HepG2 (cell line): ENCODE data around the gene RAB3IP. TPM values are rescaled to one million over a fixed set of nuclear protein-coding genes. Genes with fewer than 3 reads are reported as not detected.

Experiments
- ATAC-seq: fragments of 200-7000 bp; cut with Tn5 transposase; 3 replicates; pipeline ENCODE4 v1.9.1; 2020; ENCODE audit warnings: mild to moderate bottlenecking, moderate library complexity
- BruUV-seq: library from RNA; stranded (reverse); fragments of 400-500 nt; replicated peaks from 2 replicates; lab custom pipeline; 2021; lab: Mats Ljungman, UMichigan
- CTCF ChIA-PET: fragments of 300-600 bp; formaldehyde crosslinking; extraction: SDS; loops from one replicate; lab custom pipeline; 2021; ENCODE audit warnings: low total read pairs, inconsistent platforms, low intra/inter-chr PET ratio; lab: Yijun Ruan, JAX
- POLR2A ChIA-PET: fragments of 350-600 bp; sonication (Branson Sonifier 250); formaldehyde crosslinking; loops from one replicate; lab custom pipeline; 2020; ENCODE audit warnings: antibody characterized with exemption, inconsistent platforms; lab: Yijun Ruan, JAX
- DNase-seq: peaks from one replicate; pipeline ENCODE4 v3.0.0-alpha.2; 2015; ENCODE audit warnings: low spot score
- FAIRE-seq: peaks from 3 replicates; lab custom pipeline; 2011; peaks lifted over from hg19 to GRCh38; lab: Jason Lieb, UNC
- H2AFZ ChIP-seq: one replicate; pipeline ENCODE4 v1.6.1; 2011; ENCODE audit warnings: low read length, inconsistent platforms
- H3K27ac ChIP-seq: fragments of 300-600 bp; 3 replicates; pipeline ENCODE4 v1.8.0; 2011; ENCODE audit warnings: mixed run types, mild to moderate bottlenecking, mixed read lengths, low read length, inconsistent platforms; ENCODE audit not compliant: insufficient read depth; ENCODE audit errors: extremely low read length
- H3K27me3 ChIP-seq, 2 experiments: fragments of 200-600 bp in 1 of 2; 2 replicates in 1 of 2; 3 replicates in 1 of 2; pipeline versions ENCODE4 v1.6.0 to v1.8.0; 2011; ENCODE audit warnings: low read length in 2 of 2, mild to moderate bottlenecking in 2 of 2, moderate library complexity in 2 of 2, inconsistent platforms in 1 of 2; ENCODE audit not compliant: insufficient read depth in 2 of 2, control insufficient read depth in 1 of 2
- H3K36me3 ChIP-seq, 2 experiments: fragments of 200-600 bp in 1 of 2; replicated peaks in 1 of 2; 2 replicates in 1 of 2; 3 replicates in 1 of 2; pipeline versions ENCODE4 v1.5.1 to v1.8.0; 2011; ENCODE audit warnings: low read length in 2 of 2, inconsistent platforms in 1 of 2; ENCODE audit not compliant: insufficient read depth in 2 of 2, control insufficient read depth in 1 of 2
- H3K4me1 ChIP-seq: 2 replicates; pipeline ENCODE4 v1.5.1; 2012; ENCODE audit warnings: low read length, inconsistent platforms; ENCODE audit not compliant: insufficient read depth
- H3K4me2 ChIP-seq: 2 replicates; pipeline ENCODE4 v1.6.0; 2011; ENCODE audit warnings: low read depth, low read length, inconsistent platforms
- H3K4me3 ChIP-seq, 3 experiments: fragments of 200-600 bp in 1 of 3; sonication (generic), shearing (Covaris generic) in 1 of 3; replicated peaks in 1 of 3; 2 replicates each; pipeline ENCODE4 v1.5.1; 2011 to 2016; ENCODE audit warnings: low read length in 3 of 3, inconsistent platforms in 2 of 3, low read depth in 2 of 3, mild to moderate bottlenecking in 2 of 3, control low read depth in 1 of 3, mixed read lengths in 1 of 3; ENCODE audit not compliant: insufficient read depth in 1 of 3
- H3K79me2 ChIP-seq: one replicate; pipeline ENCODE4 v1.6.1; 2011; ENCODE audit warnings: low read length, inconsistent platforms; ENCODE audit not compliant: insufficient read depth
- H3K9ac ChIP-seq: 2 replicates; pipeline ENCODE4 v1.6.0; 2011; ENCODE audit warnings: mild to moderate bottlenecking, low read depth, low read length, inconsistent platforms; ENCODE audit not compliant: insufficient read depth
- H3K9me3 ChIP-seq: 2 replicates; pipeline ENCODE4 v1.5.1; 2012; ENCODE audit warnings: mild to moderate bottlenecking, low read length
- H4K20me1 ChIP-seq: 2 replicates; pipeline ENCODE4 v1.6.0; 2011; ENCODE audit warnings: inconsistent platforms, mild to moderate bottlenecking, low read length, moderate library complexity; ENCODE audit not compliant: insufficient read depth
- HNRNPK ChIP-seq: fragments of 200-400 bp; formaldehyde crosslinking; IDR thresholded peaks from 2 replicates; pipeline ENCODE4 v1.6.1; 2018; ENCODE audit warnings: low read length, low read depth, moderate library complexity, mild to moderate bottlenecking; ENCODE audit not compliant: poor library complexity, severe bottlenecking
- HOXD1 ChIP-seq: sonication (generic); formaldehyde crosslinking; IDR thresholded peaks from 2 replicates; pipeline ENCODE4 v1.5.0; 2020; ENCODE audit warnings: missing genetic modification reagents
- ZBTB25 ChIP-seq: IDR thresholded peaks from 2 replicates; pipeline ENCODE4 v1.6.1; 2018; ENCODE audit warnings: missing genetic modification reagents
- WGBS: methylation state at CpG from one replicate; pipeline ENCODE4 v1.1.6; 2017; ENCODE audit warnings: low lambda C conversion rate; 5-methylcytosine and 5-hydroxymethylcytosine counted together
- in situ Hi-C: cut with HindIII; loops from 2 replicates; pipeline ENCODE4 v1.10.0; 2017; ENCODE audit warnings: low pct_unique_long_range_greater_than_20kb; ENCODE audit not compliant: extremely low pct_ligation_motif_present
- intact Hi-C: fragments of 100-400 bp; cut with micrococcal nuclease; formaldehyde crosslinking; loops from one replicate; pipeline ENCODE4 v1.10.0; 2022; ENCODE audit not compliant: unreplicated experiment
- polyA plus RNA-seq, 8 experiments: library from polyadenylated mRNA; depleted of rRNA in 3 of 8; stranded (reverse) in 7 of 8; unstranded in 1 of 8; fragments of >200 nt; fragmentation: Illumina TruSeq in 4 of 8; extraction: Trizol in 4 of 8; gene quantifications; 2 replicates each; pipeline versions ENCODE4 v1.2.1 to v1.2.3, GENCODE V29; 2011 to 2016; ENCODE audit warnings: low read depth in 4 of 8, missing spikeins in 1 of 8, mixed read lengths in 1 of 8; ENCODE audit not compliant: insufficient read depth in 1 of 8
- total RNA-seq, 5 experiments: library from RNA; depleted of rRNA; stranded (reverse); fragments of >200 nt; fragmentation: Illumina TruSeq; extraction: Trizol; gene quantifications; 2 replicates each; pipeline ENCODE4 v1.2.3, GENCODE V29; 2016; ENCODE audit warnings: low read depth in 1 of 5

The RAB3IP gene
- total and polyA plus RNA-seq, 2 of the 13 experiments (the other 11 are each of a cell fraction or from before 2014, with no cell fraction given), result 33.6 to 41.1 TPM

DNA sequence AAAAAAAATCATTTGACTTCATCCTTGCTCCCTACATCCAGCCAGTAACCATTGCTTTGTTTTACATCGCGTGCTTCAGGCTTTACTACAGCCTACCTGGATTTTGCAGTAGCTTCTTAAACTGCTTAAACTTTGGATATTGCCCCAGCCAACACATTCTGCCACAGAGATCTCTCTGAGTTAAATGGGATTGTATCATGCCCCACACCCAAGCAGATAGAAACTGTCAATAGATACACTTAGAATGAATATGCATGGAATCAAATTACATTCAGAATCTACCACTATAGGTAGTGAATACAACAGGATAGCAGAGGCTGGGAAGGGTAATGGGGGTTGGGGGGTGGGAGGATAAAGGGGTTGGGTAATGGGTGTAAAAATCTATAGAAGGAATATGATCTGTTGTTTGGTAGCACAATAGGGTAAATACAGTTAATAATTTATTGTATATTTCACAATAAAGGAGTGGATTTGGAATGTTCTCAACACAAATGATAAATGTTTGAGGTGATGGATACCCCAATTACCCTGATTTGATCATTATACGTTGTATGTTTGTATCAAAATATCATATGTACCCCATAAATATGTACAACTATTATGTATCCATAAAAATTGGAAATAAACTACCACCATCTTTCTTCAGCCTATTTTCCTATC is 83.7 kb downstream of the RAB3IP start:
- no peak overlapping the region for H3K27ac ChIP-seq
- FAIRE-seq, result no peak
- intact Hi-C loops (loop anchor here (10.0 kb wide), 1 partner anchor 78 kb away; no protein-coding TSS in a partner anchor), in situ Hi-C loops (no loop called here)
- H3K4me3 ChIP-seq, result no peak overlapping the region
- H3K4me1 ChIP-seq, result no peaks in the 10 kb centered on the region
- CTCF ChIA-PET, result no interaction called here
- H4K20me1 ChIP-seq, result no peaks in the 10 kb centered on the region
- BruUV-seq, result no TSS peak
- POLR2A ChIA-PET, result no interaction called here
- no peak overlapping the region for H3K9ac ChIP-seq
- no peak for DNase-seq
- H3K79me2 ChIP-seq, result no peaks in the 10 kb centered on the region
- TF ChIP-seq HNRNPK (peak; percentile 83), HOXD1 (no peak)
- H3K9me3 ChIP-seq, result no peaks in the 10 kb centered on the region
- no peak overlapping the region for H3K4me2 ChIP-seq
- 86% methylated on average over 3 of the region's 3 CpGs for WGBS
- ATAC-seq, result no peak
- H3K36me3 ChIP-seq, result no peaks in the 10 kb centered on the region
- no peaks in the 10 kb centered on the region for H3K27me3 ChIP-seq
- H2AFZ ChIP-seq, result no peak overlapping the region

- H3K4me1 ChIP-seq, result no peaks in the 10 kb centered on the region
- H3K27ac ChIP-seq, result no peak overlapping the region
- intact Hi-C loops, result loop anchor here (10.0 kb wide), 1 partner anchor 79 kb away; no protein-coding TSS in a partner anchor
- H3K4me2 ChIP-seq, result no peak overlapping the region
- no peak overlapping the region for H3K4me3 ChIP-seq
- no peaks in the 10 kb centered on the region for H3K36me3 ChIP-seq
- TF ChIP-seq HNRNPK, result peak; percentile 88
- TF ChIP-seq ZBTB25, result no peak
- no TSS peak for BruUV-seq
- DNase-seq (no peak), FAIRE-seq (no peak), ATAC-seq (no peak)
- H3K27me3 ChIP-seq, result no peaks in the 10 kb centered on the region
- ChIA-PET CTCF (no interaction called here), POLR2A (no interaction called here)
- H3K9me3 ChIP-seq, result no peaks in the 10 kb centered on the region
- in situ Hi-C loops, result no loop called here
- H2AFZ ChIP-seq, result no peak overlapping the region
- H3K79me2 ChIP-seq, result no peaks in the 10 kb centered on the region
- H3K9ac ChIP-seq, result no peak overlapping the region
- no peaks in the 10 kb centered on the region for H4K20me1 ChIP-seq
Observed at GRCh38 chr12:69824028-69824427, 85.4 kb downstream of the RAB3IP start.
